Loucy (cell line): Measurements from ENCODE around the gene TIMM29.

Source experiments
- CTCF ChIP-seq: fragments of 200-600 bp; sonication (generic); conservative IDR thresholded peaks from 2 replicates; pipeline ENCODE4 v1.5.1; 2014; ENCODE audit warnings: mild to moderate bottlenecking, antibody characterized with exemption, low read length
- EZH2phosphoT487 ChIP-seq: fragments of 200-600 bp; IDR thresholded peaks from 2 replicates; pipeline ENCODE4 v1.6.1; 2018; ENCODE audit warnings: antibody characterized with exemption, mild to moderate bottlenecking, moderate library complexity, borderline replicate concordance

GRCh38 chr19:10881403-10882107 lies 47.1 kb upstream of the TIMM29 start:
- TF ChIP-seq CTCF (no peak), EZH2phosphoT487 (no peak)
